T1000 (cell line): ENCODE measurements around the gene RPS6KA6.
"Not testable (repeated sequence)": the region's sequence is repeated elsewhere in the genome, so short reads cannot be mapped to it uniquely, and the experiment has no call there.

Experiments
- DNase-seq: peaks from one replicate; lab custom pipeline; 2025; ENCODE audit warnings: mixed read lengths; lab: John Stamatoyannopoulos, UW

The RPS6KA6 gene

DNA sequence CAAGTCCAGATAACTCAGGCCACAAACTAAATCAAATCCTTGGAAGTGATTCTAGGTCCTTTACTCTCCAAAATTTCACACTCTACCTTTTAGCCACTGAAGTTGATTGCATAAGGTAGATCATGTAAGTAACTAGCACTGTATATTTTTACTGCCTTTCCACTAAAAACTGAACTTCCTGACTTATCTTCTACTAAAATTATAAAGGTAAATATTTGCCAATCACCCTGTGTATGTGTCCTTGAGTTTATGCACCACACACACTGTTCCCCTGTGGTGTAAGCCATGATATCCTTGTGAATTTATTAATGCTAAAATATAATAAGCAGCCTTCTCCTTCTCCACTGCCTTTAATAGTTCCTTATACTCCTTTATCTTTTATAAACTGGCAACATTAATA lies 25.6 kb downstream of the RPS6KA6 start:
- no peak for DNase-seq

DNA sequence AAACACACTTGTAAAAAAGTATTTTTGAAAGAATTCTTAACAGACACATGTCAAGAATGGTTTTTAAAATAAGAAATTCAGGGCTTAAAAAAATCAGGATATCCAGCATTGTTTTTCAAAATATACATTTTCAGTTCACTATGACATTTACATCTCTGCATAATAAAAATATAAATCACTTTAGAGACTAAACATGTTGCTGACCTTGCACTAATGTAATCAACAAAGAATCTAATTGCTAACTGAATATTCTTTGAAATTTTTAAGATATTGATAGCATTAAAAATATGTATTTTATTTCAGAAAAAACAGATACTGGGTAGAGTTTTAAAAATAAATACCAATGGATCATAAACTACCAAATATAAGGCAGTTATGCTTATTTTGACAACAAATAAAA lies 26.4 kb downstream of the RPS6KA6 start:
- no peak for DNase-seq

DNA sequence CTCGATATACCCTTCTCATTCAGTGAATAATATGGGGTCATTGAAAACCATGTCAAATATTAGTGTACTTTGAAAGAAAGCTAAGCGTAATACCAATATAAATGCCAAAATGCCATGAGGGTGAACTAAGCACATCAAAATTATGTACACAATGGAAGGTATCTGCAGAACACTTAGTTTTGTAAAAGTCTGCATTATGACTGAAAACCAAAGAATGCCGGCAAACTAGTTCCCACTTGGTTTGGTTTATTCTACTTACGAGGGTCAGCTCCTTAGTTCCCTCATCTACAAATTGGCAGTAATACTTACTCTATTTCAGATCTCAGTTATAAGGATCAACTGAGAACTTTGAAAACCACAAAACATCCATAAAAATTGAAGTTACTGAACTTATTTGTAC lies 27.3 kb downstream of the RPS6KA6 start:
- no peak for DNase-seq

DNA sequence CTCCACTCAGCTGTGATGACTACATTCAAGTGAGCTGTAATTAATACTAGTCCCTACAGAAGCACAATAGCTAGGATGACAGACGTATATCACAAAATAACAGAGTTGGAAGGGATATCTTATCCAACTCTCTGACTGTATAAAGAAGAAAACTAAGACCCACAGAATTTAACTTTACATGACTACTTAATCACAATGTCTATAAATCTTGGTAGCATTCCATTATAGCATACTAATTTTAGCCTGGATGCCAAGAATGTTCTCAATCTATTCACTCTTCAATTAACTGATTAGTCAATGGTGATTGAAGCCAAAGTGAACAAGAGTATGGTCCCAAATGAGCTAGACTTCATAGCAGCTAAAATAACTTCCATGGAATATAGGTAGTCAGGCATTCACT lies 31.2 kb downstream of the RPS6KA6 start:
- DNase-seq = no peak

DNA sequence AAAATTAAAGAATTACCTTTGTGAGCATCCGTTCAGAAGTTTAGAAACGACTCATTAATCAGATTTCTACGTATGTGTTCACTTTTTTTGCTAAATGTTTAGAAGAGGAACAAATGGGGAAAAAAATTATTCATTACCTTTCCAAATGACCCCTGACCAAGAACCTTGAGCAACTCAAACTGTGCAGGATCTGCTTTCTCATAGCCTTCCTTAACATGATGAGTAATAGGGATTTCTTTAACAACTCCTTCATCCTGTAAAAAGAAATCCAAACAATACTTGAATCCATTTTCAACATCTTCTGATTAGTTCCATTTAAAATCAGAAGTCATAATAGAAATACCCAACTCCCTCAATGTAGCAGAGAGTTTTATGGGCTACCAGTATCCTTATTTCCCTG lies 32.1 kb downstream of the RPS6KA6 start:
- no peak for DNase-seq

DNA sequence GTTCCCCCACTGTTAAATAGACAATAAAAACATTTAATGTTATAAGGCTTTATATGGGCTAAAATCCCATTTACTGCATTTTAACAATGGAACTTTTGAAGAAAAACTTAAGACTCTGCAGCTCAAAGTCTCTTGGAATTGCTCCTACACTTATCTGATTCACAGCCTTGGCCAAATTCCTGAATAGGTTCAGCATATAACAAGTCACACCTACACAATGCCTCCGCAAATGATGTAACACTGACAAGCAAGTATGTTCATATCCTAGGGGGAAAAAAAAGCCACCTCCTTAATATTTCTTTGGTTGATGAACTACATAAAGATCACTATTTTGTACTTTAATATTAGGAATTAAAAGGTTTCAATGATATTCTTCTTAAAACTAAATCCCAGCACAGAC lies 34.5 kb downstream of the RPS6KA6 start:
- DNase-seq = no peak

DNA sequence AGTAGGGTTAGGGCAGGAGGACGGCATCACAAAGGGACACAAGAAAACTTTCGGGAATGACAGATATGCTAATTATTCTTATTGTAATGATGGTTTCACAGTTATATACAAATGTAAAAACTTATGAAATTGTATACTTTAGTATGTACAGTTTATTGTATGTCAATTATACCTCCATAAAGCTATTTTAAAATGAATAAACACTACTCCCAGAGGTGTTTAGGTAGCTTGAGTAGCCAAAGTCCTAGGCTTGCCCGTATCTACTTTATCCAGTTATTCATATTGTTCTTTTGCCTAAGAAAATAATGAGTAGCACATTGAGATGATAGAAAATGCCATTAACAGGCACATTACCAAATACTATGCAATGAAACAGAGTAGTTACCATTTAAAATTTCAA lies 43.0 kb downstream of the RPS6KA6 start:
- no peak for DNase-seq

DNA sequence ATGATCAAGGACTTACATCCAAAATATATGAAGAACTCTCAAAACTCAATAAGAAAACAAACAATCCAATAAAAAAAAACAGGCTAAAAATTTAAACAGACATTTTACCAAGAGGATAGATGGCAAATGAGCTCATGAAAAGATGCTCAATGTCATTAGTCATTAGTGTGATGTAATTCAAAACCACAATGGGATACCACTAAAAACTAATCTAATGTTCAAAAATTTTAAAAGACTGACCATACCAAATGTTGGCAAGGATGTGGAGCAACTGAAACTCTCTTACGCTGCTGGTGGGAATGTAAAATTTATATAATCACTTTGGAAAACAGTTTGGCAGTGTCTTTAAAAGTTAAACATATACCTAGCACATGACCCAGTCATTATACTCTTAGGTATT lies 43.7 kb downstream of the RPS6KA6 start:
- no peak for DNase-seq

DNA sequence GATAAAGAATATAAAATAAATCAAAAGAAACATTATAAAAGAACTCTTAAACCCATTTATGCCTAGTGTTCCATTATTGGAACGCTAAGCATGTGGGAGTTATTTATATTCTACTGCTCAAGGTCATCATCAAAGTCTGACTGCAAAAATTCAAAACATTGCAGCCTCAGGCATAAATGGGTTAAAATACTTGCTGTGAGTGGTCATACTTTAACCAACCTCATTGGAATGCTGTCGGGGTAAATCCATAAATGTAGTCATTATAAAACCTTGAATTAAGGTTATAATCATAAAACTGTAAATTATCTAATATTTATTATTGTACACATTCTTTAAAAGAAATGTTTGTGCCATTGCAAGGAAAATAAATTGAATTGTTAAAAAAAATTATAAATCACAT lies 55.0 kb downstream of the RPS6KA6 start:
- DNase-seq = no peak

DNA sequence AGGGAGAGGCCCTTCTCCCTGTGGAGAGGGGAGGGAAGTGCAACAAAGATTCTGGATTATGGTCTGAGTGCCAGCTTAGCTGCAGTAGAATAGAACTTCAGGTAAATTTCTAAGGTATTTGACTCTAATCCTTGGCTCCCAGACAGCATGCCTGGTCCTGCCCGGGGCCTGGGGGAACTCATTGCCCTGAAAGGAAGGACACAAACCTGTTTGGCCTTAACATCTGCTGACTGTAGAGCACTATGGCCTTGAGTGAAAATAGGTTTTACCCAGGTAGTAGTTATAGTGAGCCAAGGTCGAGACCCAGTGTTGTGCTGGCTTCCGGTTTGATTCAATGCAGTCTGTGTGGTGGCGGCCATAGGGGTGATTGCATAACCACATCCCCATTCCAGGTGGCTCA lies 64.4 kb downstream of the RPS6KA6 start:
- no peak for DNase-seq

DNA sequence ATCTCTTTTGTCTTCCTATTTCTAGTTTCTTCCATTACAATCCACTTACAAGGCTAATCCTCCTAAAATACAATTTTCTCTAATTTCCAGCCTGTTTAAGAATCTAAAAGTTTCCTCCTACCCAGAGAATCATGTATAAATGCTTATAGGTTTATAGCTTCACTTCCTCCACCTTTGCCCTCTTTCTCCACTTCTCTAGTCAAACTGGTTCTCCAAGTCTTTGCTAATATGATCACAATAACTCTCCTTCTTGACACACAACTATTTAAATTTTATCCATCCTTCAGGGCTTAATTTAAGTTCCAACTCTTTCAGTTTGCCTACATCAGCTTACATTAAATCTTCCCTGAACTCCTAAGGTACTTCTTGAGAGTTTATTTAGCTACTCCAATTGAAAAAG lies 69.2 kb downstream of the RPS6KA6 start:
- no peak for DNase-seq

DNA sequence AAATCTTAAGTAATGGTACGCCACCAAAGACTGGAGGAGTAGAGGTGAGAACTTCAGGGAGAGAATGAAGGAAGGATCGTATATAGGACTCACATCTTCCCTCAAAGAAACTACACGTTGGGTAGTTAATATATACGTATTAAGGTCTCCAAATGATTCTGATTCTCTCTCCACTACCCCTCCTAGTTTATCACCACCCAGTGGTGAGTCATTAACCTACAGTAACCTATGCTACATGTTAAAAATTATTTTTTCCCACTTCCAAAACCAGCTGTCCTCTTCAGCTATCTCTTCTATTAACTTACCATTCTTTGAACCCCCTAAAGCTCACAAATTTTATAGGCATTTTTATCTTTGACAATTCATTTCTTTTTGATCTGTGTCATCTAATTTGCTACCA lies 69.7 kb downstream of the RPS6KA6 start:
- DNase-seq = no peak

DNA sequence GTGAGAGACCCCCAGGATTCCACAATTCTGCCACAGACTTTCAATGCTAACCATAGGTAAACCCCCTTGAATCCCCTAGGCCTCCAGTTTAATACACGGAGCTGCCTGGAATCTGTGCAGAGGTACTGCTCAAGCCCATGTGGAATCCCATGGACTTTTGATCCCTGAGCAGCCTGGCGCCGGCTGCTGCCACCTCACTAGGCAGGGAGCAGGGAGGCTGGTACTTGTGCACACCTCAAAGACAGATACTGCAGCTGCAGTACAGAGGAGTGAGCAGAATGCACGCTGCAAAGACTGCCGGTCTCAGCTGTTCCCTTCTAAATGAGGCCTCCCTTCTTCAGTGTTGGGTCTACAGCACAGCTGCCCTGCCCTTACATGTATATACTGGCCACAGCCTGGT lies 79.4 kb downstream of the RPS6KA6 start:
- no peak for DNase-seq

DNA sequence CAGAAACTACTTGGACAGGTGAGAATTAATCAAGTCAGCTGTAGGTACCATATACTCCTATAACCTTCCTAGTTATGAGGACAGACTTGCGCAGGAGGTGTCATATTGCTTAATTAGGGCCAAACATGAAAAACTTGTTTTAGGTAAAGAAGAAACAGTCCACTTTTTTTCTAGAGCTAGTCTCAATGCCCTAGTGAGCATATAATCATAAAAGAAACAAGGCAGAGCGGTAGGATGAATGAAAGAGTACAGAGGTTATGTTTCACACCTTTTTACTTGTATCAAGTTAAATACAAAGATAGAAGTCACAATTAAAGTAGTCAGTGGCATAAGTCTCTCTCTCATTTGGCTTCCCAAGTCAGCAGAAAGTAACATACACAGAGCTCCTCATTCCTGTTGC lies 88.9 kb downstream of the RPS6KA6 start:
- no peak for DNase-seq

DNA sequence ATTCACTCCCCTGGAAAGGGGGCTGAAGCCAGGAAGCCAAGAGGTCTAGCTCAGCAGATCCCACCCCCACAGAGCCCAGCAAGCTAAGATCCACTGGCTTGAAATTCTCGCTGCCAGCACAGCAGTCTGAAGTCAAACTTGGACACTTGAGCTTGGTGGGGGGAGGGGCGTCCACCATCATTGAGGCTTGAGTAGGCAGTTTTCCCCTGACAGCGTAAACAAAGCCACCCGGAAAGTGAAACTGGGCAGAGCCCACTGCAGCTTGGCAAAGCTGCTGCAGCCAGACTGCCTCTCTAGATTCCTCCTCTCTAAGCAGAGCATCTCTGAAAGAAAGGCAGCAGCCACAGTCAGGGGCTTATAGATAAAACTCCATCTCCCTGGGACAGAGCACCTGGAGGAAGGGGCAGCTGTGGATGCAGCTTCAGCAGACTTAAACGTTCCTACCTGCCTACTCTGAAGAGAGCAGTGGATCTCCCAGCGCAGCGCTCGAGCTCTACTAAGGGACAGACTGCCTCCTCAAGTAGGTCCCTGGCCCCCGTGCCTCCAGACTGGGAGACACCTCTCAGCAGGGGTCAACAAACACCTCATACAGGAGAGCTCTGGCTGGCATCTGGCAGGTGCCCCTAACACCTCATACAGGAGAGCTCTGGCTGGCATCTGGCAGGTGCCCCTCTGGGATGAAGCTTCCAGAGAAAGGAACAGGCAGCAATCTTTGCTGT lies 108.4 kb downstream of the RPS6KA6 start:
- DNase-seq = not testable (repeated sequence)

DNA sequence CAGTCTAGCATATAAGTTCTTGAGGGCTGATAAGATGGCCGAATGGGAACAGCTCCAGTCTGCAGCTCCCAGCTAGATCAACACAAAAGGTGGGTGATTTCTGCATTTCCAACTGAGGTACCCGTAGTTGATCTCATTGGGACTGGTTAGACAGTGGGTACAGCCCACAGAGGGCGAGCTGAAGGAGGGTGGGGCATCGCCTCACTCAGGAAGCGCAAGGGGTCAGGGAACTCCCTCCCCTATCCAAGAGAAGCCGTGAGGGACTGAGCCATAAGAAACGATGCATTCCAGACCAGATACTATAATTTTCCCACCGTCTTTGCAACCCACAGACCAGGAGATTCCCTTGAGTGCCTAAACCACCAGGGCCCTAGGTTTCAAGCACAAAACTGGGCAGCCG lies 109.0 kb downstream of the RPS6KA6 start:
- DNase-seq = no peak

DNA sequence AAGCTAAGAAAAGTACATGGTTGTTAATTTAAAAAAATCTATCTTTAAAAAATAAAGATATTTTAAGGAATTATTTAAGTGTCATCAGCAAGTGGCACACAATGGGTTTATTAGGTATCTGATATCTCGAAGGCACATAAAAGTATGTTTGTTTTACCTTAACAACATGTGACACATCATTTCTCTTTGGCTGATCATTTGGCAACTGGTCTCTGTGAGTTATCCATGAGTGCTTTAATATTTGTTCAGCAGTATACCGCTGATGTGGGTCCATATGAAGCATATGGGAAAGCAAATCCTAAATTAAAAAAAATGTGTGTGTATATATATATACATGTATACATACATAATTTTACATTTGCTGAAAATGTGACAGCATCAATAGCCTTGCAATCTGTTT lies 123.2 kb downstream of the RPS6KA6 start:
- DNase-seq = no peak

DNA sequence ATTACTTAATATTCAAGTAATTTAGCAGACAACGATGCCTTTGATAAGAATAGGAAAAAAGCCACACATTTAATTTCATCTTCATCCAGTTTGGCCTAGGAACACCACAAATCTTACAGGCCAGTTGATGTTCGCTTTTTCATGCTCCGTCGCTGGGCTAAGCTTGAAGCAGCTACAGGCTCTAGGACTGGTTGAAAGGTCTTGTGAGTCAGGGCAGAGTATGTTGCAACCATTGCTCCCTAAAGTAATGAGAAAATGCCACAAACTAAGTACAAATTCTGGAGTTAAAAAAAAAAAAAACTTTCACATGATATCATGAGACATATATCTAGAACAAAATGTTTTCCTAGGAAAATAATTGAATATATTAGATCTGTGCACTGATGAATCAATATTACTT lies 123.8 kb downstream of the RPS6KA6 start:
- no peak for DNase-seq

DNA sequence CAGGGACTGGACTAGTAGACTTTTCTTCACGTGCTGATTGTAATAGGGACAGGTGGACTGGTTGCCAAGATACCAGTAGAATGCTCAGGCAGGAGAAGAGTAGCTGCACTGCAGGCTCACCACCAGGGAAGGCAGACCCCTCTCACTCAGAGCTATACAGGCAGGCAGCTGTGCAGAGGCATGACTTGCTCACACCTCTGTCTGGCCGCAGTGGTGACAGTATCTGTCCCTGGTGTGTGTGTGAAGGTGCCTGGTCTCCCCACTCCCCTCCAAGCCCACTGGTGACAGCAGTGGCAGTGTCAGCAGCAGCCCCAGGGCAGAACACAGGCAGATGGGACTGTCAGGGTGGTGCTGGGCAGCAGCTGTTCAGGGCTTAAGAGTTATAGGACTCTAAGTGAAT lies 140.7 kb downstream of the RPS6KA6 start:
- DNase-seq = no peak

DNA sequence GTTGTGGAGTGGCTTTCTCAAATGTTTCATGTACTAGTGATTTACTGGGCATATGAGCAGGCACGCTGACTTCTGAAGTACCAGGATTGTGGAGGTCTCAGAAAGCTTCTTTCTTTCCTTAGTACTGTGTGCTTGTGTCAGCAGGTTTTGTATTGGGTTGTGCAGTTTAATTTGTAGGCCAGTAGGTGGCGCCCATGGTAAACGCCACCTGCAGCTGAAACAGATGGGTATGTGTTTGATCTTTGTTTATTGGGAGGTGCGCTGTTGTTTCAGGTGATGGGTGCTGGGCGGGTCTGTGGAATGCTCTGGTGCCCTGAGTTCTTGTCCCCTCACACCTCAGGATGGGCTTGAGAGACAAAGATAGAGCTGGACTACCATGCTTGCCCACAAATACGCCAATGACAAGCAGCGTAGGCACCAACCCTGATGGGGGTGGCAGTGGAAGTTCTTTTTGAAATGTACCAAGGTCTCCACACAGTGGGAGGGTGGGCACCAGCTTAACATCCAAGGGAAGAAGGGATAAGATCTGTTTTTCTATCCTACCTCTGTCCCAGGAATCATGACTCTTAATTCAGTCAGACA lies 141.5 kb downstream of the RPS6KA6 start:
- DNase-seq = no peak

DNA sequence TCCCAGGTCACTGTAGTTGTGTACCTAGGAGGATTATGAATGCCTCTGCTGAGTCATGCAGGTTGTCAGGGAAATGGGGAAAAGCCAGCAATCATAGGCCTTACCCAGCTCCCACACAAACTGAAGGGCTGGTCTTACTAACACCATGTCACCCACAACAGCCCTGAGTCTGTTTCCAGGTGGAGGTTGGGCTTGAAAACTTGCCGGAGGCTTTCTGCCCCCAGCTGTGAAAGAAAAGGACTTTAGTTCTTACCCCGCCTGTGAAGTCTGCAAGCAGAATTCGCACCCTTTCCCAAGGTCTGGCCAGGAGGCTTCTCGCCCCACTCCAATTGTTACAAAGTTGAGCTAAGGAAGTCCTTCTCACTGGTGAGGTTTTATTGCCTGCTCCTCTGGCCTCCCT lies 143.9 kb downstream of the RPS6KA6 start:
- DNase-seq = no peak
